ENCODE measurements around the gene P2RY11.

The P2RY11 gene

DNA sequence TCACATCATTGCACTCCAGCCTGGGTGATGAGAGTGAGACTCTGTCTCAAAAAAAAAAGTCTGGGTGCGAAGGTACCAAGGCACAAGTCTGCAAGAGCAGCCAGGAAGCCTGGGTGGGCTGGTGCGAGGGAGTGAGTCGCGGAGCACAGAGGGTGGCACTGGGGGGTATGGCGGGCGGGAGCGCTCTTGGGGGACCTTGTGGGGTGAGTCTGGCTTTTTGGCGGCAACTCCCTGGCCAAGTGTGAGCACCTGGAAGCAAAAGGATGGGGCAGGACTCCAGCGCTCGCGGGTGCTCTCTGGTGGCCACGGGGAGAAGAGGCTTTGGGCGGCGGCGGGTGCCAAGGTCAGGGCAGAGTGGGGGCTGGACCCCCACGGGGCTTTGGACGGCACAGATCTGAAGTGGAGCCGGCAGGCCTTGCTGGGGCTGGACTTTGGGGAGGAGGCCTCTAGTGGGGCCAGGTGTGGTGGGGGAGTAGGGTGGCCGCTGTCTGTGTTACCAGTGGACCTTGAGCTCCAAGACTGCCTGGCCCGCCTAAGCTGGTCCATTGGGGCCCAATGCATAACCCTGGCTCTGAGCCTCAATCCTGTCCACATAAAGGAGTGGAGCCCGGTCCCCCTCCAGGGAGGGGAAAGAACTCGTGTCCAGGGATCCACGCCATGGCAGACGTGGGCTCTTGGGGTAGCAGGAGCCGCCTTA is 1.6 kb downstream of the P2RY11 start:
- peak; percentile 80 for TF ChIP-seq CTCF (IDR thresholded peaks at IDR 0.05)

DNA sequence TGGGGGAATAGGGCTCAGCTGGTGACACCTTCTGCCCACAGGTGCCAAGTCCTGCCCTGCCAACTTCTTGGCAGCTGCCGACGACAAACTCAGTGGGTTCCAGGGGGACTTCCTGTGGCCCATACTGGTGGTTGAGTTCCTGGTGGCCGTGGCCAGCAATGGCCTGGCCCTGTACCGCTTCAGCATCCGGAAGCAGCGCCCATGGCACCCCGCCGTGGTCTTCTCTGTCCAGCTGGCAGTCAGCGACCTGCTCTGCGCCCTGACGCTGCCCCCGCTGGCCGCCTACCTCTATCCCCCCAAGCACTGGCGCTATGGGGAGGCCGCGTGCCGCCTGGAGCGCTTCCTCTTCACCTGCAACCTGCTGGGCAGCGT is 2.1 kb downstream of the P2RY11 start:
- TF ChIP-seq CTCF (IDR thresholded peaks at IDR 0.05) = no peak

- no peak for TF ChIP-seq CTCF (IDR thresholded peaks at IDR 0.05)
Observed at GRCh38 chr19:10113964-10114650, 2.6 kb downstream of the P2RY11 start.

- no peak for TF ChIP-seq CTCF (IDR thresholded peaks at IDR 0.05)
Observed at GRCh38 chr19:10114651-10115391, 3.3 kb downstream of the P2RY11 start.

DNA sequence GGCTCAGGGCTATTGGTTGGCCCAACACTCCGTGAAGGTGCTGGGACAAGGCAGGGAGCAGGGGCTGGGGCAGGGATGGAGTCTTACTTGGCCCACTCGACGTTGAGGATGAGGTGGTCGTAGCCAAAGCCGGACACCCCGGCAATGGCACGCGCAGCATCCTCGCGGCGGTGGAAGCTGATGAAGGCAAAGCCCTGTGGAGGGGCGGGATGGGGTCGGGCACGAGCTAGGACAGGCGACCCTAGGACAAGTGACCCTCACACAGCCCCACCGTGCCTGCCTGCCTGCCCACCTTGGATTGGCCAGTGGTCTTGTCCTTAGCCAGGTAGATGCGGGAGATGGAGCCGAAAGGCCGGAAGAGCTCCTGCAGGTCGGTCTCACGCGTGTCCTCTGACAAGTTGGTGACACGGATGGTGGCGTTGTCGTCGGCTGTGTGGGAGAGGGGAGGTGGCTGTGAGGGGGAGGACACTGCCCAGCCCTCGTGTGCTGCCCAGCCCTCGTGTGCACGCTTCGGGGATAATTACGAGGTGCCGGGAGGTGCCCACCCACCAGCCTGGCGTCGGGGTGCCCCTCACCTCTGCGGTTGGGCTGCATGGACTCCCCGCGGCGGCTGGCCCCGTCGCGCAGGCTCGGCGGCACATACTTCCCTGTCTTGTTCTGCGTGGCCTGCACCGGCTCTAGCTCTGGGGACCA is 4.0 kb downstream of the P2RY11 start:
- no peak for TF ChIP-seq CTCF (IDR thresholded peaks at IDR 0.05)

GRCh38 chr19:10116085-10116865 is 4.8 kb downstream of the P2RY11 start:
- no peak for TF ChIP-seq CTCF (IDR thresholded peaks at IDR 0.05)
